Stomach (tissue), 9 donors: ENCODE measurements around the gene CDIPT. TPM values are rescaled to one million over a fixed set of nuclear protein-coding genes. Genes with fewer than 3 reads are reported as not detected.
"Not testable (repeated sequence)": the region's sequence is repeated elsewhere in the genome, so short reads cannot be mapped to it uniquely, and the experiment has no call there.

Source experiments
- DNase-seq, 2 donors: peaks; one replicate each; pipeline versions ENCODE4 v3.0.0 to v3.0.0-alpha.2; 2013 to 2019
- H3K27ac ChIP-seq, 5 donors: fragments of 200-600 bp in 4 of 5; sonication (generic) in 4 of 5; one replicate each; pipeline ENCODE4 v1.5.1; 2013 to 2019; ENCODE audit warnings: mild to moderate bottlenecking in 1 of 5, moderate library complexity in 1 of 5
- H3K27me3 ChIP-seq, 3 donors: fragments of 200-600 bp; sonication (generic); one replicate each; pipeline ENCODE4 v1.5.1; 2017 to 2019; ENCODE audit warnings: mixed run types in 1 of 3
- H3K36me3 ChIP-seq, 4 donors: fragments of 200-600 bp; sonication (generic); 1 replicate in 3 of 4; 2 replicates in 1 of 4; pipeline ENCODE4 v1.5.1; 2016 to 2019
- H3K4me1 ChIP-seq, 4 donors: fragments of 200-600 bp; sonication (generic); one replicate each; pipeline ENCODE4 v1.5.1; 2016 to 2019
- H3K4me3 ChIP-seq, 4 donors: fragments of 200-600 bp; sonication (generic) in 3 of 4; one replicate each; pipeline ENCODE4 v1.5.1; 2016 to 2019; ENCODE audit warnings: mild to moderate bottlenecking in 1 of 4
- H3K9me3 ChIP-seq, 4 donors: fragments of 200-600 bp; sonication (generic); one replicate each; pipeline ENCODE4 v1.5.1; 2016 to 2019
- CTCF ChIP-seq, 7 experiments: fragments of 450-650 bp in 4 of 7; fragments of 200-600 bp in 3 of 7; sonication (generic) in 3 of 7; IDR thresholded peaks; one replicate each; pipeline ENCODE4 v1.5.1; 2016 to 2019; ENCODE audit warnings: antibody characterized with exemption in 7 of 7, control low read depth in 2 of 7, mild to moderate bottlenecking in 1 of 7
- EP300 ChIP-seq: sonication (generic); formaldehyde crosslinking; IDR thresholded peaks from one replicate; pipeline ENCODE4 v1.6.1; 2017; ENCODE audit warnings: antibody characterized with exemption
- POLR2A ChIP-seq, 4 donors: fragments of 450-650 bp; IDR thresholded peaks; one replicate each; pipeline ENCODE4 v1.6.1; 2016; ENCODE audit warnings: antibody characterized with exemption in 4 of 4, control low read depth in 2 of 4, mild to moderate bottlenecking in 1 of 4, moderate library complexity in 1 of 4
- POLR2AphosphoS5 ChIP-seq, 3 donors: sonication (generic); formaldehyde crosslinking; IDR thresholded peaks; one replicate each; pipeline ENCODE4 v1.6.1; 2016; ENCODE audit warnings: antibody characterized with exemption in 3 of 3
- WGBS, 5 donors: extraction: QIAGEN DNeasy Blood & Tissue Kit in 3 of 5; methylation state at CpG; one replicate each; pipeline versions ENCODE4 v1.1.5 to v1.1.7; 2013 to 2018; 5-methylcytosine and 5-hydroxymethylcytosine counted together
- intact Hi-C: fragments of 100-400 bp; cut with DNase I; formaldehyde crosslinking; loops from one replicate; pipeline ENCODE4 v1.15.1; 2023; ENCODE audit warnings: low total_unique reads
- polyA plus RNA-seq, 3 donors: library from polyadenylated mRNA; stranded (reverse); fragments of 200-250 nt; gene quantifications; one replicate each; pipeline ENCODE4 v1.2.3, GENCODE V29; 2013
- total RNA-seq, 5 donors: library from RNA; depleted of rRNA; stranded (reverse); fragments of >200 nt; gene quantifications; one replicate each; pipeline versions ENCODE4 v1.1.0 to v1.2.3, GENCODE V29; 2014 to 2016
- donor health status: healthy with polysubstance abuse.
- donor health status: Bipolar disorder and iron deficiency.
- donor health status: healthy.

The CDIPT gene
- total and polyA plus RNA-seq, 8 donors, result 2.3 to 91.5 (median 54.2) TPM

GRCh38 chr16:29910819-29911675, 48.0 kb upstream of the CDIPT start:
- intact Hi-C loops, result no loop called here
- WGBS, 5 donors, result 84 to 92% (median 89%) methylated on average over 15 to 20 of the region's 20 CpGs

GRCh38 chr16:29909851-29910250, 46.8 kb upstream of the CDIPT start:
- intact Hi-C loops, H3K9me3 ChIP-seq, H3K27me3 ChIP-seq, DNase-seq, H3K4me1 ChIP-seq, H3K27ac ChIP-seq, H3K4me3 ChIP-seq: not testable (repeated sequence)
- 79 to 94% (median 82%) methylated on average over 6 of the region's 6 CpGs for WGBS, 5 donors
- peaks cover 0 to 45% (median 34%) of the 10 kb centered on the region in 4 donors for H3K36me3 ChIP-seq

More at GRCh38 chr16:29910819-29911675, 48.0 kb upstream of the CDIPT start:
- H3K4me1 ChIP-seq, result no peaks in the 10 kb centered on the region
- peaks cover 0 to 49% (median 35%) of the 10 kb centered on the region in 4 donors for H3K36me3 ChIP-seq
- H3K27me3 ChIP-seq, result no peaks in the 10 kb centered on the region
- no peaks in the 10 kb centered on the region for H3K9me3 ChIP-seq
- no peak overlapping the region for H3K27ac ChIP-seq
- DNase-seq, result no peak
- TF ChIP-seq POLR2AphosphoS5 (IDR thresholded peaks at IDR 0.05) (no peak), POLR2A (IDR thresholded peaks at IDR 0.05) (no peak), CTCF (IDR thresholded peaks at IDR 0.05) (no peak), EP300 (no peak)
- no peak overlapping the region for H3K4me3 ChIP-seq

GRCh38 chr16:29909391-29909790, 46.4 kb upstream of the CDIPT start:
- Histone ChIP-seq H3K4me1 (no peaks in the 10 kb centered on the region), H3K27ac (no peak overlapping the region), H3K27me3 (no peaks in the 10 kb centered on the region), H3K36me3 (peaks cover 0 to 41% (median 30%) of the 10 kb centered on the region in 4 donors), H3K4me3 (no peak overlapping the region), H3K9me3 (no peaks in the 10 kb centered on the region)
- intact Hi-C loops, result no loop called here
- DNase-seq, result no peak
- WGBS, 5 donors, result 58 to 85% (median 69%) methylated on average over 2 of the region's 2 CpGs
- no peak for TF ChIP-seq POLR2A (IDR thresholded peaks at IDR 0.05)
- TF ChIP-seq CTCF (IDR thresholded peaks at IDR 0.05), result no peak
- TF ChIP-seq POLR2AphosphoS5 (IDR thresholded peaks at IDR 0.05), result no peak
- no peak for TF ChIP-seq EP300

- no peaks in the 10 kb centered on the region for H3K27me3 ChIP-seq
- H3K9me3 ChIP-seq, result no peaks in the 10 kb centered on the region
- H3K36me3 ChIP-seq, result peaks cover 0 to 34% (median 24%) of the 10 kb centered on the region in 4 donors
- H3K4me3 ChIP-seq, result no peak overlapping the region
- 77 to 90% (median 78%) methylated on average over 2 of the region's 2 CpGs for WGBS, 5 donors
- H3K4me1 ChIP-seq, result no peaks in the 10 kb centered on the region
- TF ChIP-seq CTCF (IDR thresholded peaks at IDR 0.05) (no peak), POLR2A (IDR thresholded peaks at IDR 0.05) (no peak), EP300 (no peak)
- intact Hi-C loops, result no loop called here
- no peak overlapping the region for H3K27ac ChIP-seq
- DNase-seq, result no peak
Observed at GRCh38 chr16:29908719-29909220, 45.7 kb upstream of the CDIPT start.

- no peaks in the 10 kb centered on the region for H3K27me3 ChIP-seq
- no peaks in the 10 kb centered on the region for H3K9me3 ChIP-seq
- no peak for DNase-seq
- no peak for TF ChIP-seq CTCF (IDR thresholded peaks at IDR 0.05)
- no peak for TF ChIP-seq POLR2A (IDR thresholded peaks at IDR 0.05)
- H3K4me3 ChIP-seq, result no peak overlapping the region
- H3K4me1 ChIP-seq, result no peaks in the 10 kb centered on the region
- H3K27ac ChIP-seq, result no peak overlapping the region
- WGBS, 5 donors, result 58 to 88% (median 64%) methylated on average over 2 of the region's 2 CpGs
- intact Hi-C loops, result no loop called here
- peaks cover 0 to 26% (median 17%) of the 10 kb centered on the region in 4 donors for H3K36me3 ChIP-seq
Observed at GRCh38 chr16:29907973-29908372, 44.9 kb upstream of the CDIPT start.
